Measurements from ENCODE around the gene MAF.

The MAF gene

DNA sequence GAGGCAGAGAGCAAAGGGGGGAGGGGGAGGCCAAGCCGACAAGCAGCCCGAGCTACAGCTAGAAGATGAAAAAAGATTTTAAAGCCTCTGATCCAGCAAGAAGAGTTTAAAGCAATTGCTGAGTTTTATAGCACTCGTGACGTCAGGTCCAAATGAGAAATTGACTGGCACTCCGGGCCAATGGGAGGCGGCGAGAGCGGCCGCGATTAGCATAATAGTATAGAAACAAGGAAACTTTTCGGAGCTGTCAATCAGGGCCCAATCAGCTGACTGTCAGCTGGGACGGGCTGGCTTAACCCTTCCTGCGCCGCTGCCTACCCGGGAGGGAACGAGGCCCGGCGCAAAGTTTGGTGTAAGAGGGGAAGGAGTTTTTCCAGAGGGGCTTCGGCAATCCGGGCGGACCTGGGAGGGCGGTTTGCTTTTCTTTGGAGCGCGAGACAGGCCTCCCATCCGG, at the start of gene MAF:
TSS of gene MAF (minus strand) at position 100 of the 454 bp plus-strand sequence. CDS start 835 bp downstream, outside the sequence.
- FAIRE-seq = peak; percentile 38

- FAIRE-seq = no peak
Measured at GRCh38 chr16:79648826-79649225, 48.3 kb upstream of the MAF start.

DNA sequence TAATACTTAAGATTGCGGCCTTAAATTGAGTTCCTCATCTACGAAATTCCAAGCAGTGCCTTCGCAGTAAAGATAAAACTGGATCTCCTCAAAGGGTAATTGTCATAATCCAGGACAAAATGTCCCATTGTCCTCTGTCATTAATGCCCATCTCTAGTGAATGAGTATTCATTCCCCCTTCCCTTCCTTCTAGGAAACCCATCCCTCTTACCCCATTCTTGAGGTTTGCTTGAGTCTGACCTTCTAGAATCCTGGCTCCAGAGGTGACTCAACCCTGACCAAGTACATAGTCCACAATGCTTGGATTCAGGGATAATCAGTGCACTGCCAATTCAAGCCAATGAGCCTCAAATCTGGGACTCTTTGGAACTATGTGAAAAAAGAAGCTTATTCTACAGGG, 47.0 kb upstream of the MAF start:
- FAIRE-seq = no peak

DNA sequence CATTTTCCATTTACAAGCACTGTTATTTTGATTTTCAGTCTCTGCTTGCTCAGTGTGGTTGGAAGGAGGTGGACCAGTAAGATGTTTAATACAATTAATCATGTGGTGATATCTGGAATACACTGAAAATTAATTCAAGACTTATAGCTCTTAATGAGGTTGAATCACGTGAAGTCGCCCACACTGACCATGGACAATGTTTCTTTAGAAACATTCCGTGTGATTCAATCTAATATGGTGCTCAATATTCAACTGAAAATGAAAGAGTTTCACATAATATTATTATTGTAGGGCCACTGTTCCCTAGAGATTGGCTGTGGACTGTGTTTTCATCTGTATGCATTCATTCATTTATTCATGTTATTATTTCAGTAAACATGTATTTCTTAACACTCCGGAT, 45.2 kb upstream of the MAF start:
- no peak for FAIRE-seq

DNA sequence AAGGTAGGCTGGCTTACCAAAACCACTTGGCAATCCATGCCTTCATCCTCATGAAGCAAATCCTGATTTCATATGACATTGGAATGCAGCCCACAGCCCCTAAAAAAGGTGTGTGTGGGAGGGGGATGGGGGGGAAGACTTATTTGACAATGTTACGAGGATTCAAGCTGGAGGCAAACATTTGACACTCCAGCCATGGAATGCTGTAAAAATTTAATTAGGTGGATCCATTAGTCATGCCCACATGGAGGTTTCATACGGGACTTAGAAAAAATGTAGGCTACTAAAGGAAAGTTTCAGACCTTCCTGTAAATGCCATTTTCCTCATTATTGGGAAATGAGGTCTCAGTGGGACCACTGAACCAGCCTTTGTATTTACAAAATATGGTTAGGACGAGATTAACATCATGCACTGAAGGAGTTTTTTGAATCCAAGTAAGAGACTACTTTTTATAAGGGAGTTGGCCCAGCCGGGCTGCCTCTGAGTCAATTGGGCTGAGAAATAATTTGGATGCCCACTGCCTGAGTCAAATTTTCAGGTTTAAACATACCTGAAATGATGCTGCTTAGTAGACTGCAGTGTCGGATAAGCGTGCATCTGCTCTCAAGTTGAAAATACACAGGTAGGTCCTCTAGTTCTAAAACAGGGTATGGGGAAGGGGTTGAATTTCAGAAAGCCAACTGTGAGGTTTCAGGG, 44.6 kb upstream of the MAF start:
- FAIRE-seq = no peak

- FAIRE-seq = no peak
Measured at GRCh38 chr16:79642652-79643051, 42.1 kb upstream of the MAF start.

DNA sequence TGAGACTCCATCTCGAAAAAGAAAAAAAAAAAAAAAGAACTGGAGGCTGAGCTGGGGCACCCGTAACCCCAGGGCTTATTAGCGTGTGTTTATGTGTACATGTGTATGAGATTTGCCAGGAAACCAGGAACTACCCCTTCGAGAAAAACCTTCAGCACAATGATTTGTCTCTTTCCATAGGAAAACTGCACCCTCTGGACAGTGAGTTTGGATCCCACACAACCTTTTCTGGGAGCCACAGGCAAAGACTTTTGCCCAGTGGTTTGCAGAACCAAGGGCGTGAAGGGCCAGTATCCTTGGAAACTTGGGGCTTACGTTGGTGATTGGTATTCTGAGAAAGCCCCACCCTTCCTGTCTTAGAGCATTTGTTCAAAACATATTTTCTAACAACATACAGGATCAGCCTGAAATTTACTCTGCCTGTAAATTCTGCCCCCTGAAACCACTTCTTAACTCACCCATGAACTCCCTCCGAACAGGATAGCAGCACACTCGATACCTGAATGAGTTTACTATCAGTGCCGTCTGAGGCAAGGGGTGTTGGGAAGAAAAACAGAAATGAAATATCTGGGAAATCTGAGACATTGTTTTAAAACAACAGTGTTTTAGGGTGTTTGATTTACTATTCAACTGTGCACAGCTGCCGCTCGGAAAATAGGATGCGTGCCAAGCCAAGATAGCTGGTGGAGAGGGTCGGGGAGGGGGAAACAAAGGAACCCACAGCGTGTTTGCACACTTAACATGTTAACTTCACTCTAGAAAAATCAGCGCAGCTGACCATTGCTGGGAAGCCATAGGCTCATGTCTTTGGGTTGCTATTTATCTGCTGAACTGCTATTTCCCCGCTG, 40.2 kb upstream of the MAF start:
- no peak for FAIRE-seq

GRCh38 chr16:79639576-79640311, 39.2 kb upstream of the MAF start:
- no peak for FAIRE-seq

- FAIRE-seq = no peak
Measured at GRCh38 chr16:79638386-79638785, 37.8 kb upstream of the MAF start.

- FAIRE-seq = no peak
Measured at GRCh38 chr16:79635488-79635887, 35.0 kb upstream of the MAF start.

GRCh38 chr16:79634298-79634697, 33.8 kb upstream of the MAF start:
- no peak for FAIRE-seq

GRCh38 chr16:79632289-79632688, 31.8 kb upstream of the MAF start:
- no peak for FAIRE-seq

DNA sequence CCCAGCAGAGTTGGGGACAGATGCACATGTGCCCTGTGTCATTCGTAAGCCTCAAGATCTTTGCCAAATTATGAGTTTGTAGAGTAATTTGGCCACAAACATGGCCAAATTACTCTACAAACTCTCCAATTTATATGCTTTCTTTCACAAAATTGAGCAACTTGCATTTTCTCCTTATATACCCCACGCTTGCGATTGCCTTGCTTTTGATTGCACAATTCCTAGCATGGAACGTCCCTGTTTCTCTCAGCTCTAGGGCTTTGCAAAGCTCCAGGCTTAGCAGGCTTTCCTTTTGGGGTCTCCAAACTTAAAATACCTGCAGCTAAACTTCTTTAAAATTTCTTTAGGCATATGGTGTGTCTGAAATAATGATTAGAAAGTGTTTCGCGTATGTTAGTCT, 28.5 kb upstream of the MAF start:
- no peak for FAIRE-seq

DNA sequence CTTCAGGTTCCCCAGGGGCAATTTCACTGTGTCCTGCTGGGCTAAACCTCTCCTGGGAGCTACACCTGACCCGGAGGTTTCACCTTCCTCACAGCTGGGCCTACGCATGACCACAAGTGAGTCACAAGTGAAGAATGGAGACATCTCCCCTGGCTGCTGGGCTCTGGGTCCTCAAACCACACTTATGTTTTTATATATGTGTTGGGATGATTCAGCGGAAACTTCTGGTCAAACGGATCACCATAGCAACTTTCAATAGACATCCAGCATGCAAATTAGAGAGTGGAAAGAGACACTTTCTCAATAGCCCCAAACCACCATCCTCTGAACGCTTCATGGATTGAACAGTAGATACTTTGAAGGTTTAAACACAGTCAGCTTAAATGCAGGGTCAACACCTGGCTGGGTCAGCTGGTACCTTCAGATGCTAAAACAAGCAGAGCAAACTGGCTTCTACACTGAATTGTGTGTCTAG, 28.0 kb upstream of the MAF start:
- FAIRE-seq = no peak

DNA sequence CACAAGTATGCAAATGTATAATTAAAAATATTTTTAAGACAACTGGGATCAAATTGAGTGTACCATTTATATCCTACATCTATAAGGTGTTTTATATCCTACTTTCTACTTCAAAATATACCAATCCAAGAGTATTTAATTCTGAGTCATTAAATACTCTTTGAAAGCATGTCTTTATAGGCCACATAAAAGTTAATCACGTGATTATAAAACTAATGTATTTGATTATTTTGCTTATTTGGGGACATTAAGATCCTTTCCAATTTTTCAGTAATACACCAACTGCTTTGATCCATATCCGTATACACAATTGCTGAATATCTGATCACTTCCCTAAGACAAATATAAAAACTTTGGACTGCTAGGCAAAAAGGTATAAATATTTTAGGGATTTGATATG, 26.6 kb upstream of the MAF start:
- no peak for FAIRE-seq

GRCh38 chr16:79625738-79626137, 25.2 kb upstream of the MAF start:
- no peak for FAIRE-seq

DNA sequence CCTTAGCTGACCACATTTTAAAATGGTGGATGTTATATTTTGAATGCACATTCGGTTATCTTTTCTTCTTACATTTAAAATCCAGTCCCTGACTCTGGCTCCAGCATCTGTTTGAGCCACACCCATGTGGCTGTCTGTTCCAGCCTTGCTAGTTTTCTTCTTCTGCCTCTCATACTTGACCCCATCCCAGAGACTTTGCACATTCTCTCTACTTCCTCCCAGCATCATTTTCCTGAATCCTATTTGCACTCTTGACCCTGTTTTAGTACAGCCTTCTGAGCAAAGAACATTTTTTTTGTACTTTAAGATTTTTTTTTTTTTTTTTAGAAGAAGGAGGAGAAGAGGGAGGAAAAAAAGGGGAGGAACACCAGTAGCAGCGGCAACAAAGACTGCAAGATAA, 23.3 kb upstream of the MAF start:
- FAIRE-seq = no peak

DNA sequence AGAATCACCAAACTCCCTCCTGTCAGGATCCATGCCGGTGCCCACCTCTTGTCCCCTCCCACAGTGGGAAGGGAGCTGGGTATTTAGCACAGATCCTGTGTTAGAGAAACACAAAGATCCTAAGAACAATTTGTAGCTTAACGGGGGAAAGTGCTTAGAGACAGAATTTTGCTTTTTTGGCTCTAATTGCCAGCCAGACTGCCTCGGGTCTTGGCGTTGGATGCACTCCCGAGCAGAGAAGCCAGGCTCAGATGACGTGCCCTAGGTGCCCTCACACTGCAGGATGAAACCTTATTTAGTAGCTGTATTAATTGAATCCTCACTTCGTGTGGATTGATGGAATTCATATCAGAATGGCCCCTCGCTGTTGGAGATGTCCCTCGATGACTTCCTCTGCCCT, 22.5 kb upstream of the MAF start:
- no peak for FAIRE-seq

DNA sequence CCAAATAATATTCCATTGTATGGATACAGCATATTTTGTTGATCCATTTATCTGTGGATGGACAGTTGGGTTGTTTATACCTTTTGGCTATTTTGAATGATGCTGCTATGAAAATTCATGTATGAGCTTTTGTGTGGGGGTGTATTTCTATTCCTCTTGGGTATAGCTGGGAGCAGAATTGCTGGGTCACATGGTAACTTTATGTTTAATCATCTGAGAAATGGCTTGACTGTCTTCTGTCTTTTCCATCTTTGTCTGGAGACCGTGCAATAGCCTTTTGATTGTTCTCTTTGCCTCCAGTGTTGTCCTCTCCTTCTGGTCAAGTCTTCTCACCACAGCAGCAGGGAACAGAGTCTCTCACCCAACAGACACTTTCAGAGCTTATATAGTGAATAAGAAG, 20.5 kb upstream of the MAF start:
- FAIRE-seq = no peak

- FAIRE-seq = no peak
Measured at GRCh38 chr16:79618692-79619050, 18.1 kb upstream of the MAF start.

GRCh38 chr16:79618041-79618691, 17.6 kb upstream of the MAF start:
- FAIRE-seq = no peak

GRCh38 chr16:79613009-79613408, 12.5 kb upstream of the MAF start:
- FAIRE-seq = no peak

DNA sequence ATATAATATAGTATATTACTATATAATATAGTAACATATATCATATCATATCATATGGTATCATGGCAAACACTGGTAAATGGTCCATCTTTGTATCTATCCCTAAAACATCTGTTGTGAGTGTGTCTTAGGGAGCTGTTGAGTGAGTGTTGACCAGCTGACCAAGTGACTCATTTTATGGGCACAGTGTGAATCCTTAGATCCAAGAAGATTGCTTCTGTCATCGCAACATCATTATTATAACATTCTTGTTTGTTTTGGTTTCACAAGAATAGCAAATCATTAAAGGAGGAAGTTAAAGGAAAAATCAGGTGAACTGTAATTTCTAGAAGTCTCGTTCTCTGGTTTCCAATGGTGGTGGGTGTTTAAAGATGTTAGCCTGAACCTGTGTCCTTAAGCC, 11.7 kb upstream of the MAF start:
- no peak for FAIRE-seq

All from colon (tissue), 2 donors.